Activated naive CD8-positive, alpha-beta T cell treated with anti-CD3 and anti-CD28 coated beads, Interleukin-2, amount 10 ng/mL, durations not matched to agents 7 days and 5 days (primary cell): ENCODE results near the gene IFT74. TPM values are rescaled to one million over a fixed set of nuclear protein-coding genes. Genes with fewer than 3 reads are reported as not detected.
"Not testable (repeated sequence)": the region's sequence is repeated elsewhere in the genome, so short reads cannot be mapped to it uniquely, and the experiment has no call there.

Experiments used
- ATAC-seq: fragments of 150-1000 bp; cut with Tn5 transposase; one replicate; pipeline ENCODE4 v1.10.0; 2021; ENCODE audit warnings: low read depth, moderate library complexity
- POLR2A ChIA-PET: fragments of 350-600 bp; sonication (Branson Sonifier 250); formaldehyde crosslinking; loops from one replicate; lab custom pipeline; 2021; ENCODE audit warnings: antibody characterized with exemption; lab: Charles Lee
- DNase-seq: peaks from one replicate; pipeline ENCODE4 v3.0.0; 2021
- H3K27ac Mint-ChIP-seq: one replicate; pipeline ENCODE4 v1.8.0; 2022; ENCODE audit warnings: mild to moderate bottlenecking, mixed read lengths
- H3K27me3 Mint-ChIP-seq: one replicate; pipeline ENCODE4 v1.8.0; 2022; ENCODE audit warnings: mild to moderate bottlenecking, moderate library complexity, mixed read lengths
- H3K36me3 Mint-ChIP-seq: one replicate; pipeline ENCODE4 v1.8.0; 2021; ENCODE audit warnings: mild to moderate bottlenecking, mixed read lengths
- H3K4me1 Mint-ChIP-seq: one replicate; pipeline ENCODE4 v1.8.0; 2021; ENCODE audit warnings: mixed read lengths
- H3K4me3 Mint-ChIP-seq: one replicate; pipeline ENCODE4 v1.8.0; 2022; ENCODE audit warnings: mild to moderate bottlenecking, moderate library complexity, mixed read lengths
- H3K9me3 Mint-ChIP-seq: one replicate; pipeline ENCODE4 v1.8.0; 2021; ENCODE audit warnings: mixed read lengths
- total RNA-seq, 2 experiments: library from RNA; stranded (reverse); gene quantifications; one replicate each; pipeline ENCODE4 v1.2.3, GENCODE V29; 2021

IFT74 gene
- total RNA-seq, 2 experiments from 2014 or later: 9.2 to 10.1 TPM

GRCh38 chr9:27059412-27059811, 103.2 kb downstream of the IFT74 start:
- POLR2A ChIA-PET: no interaction called here
- no peak for DNase-seq
- Mint-ChIP-seq H3K9me3 (no peaks in the 10 kb centered on the region), H3K27ac (no peak overlapping the region), H3K36me3 (no peaks in the 10 kb centered on the region), H3K27me3 (no peaks in the 10 kb centered on the region), H3K4me1 (no peaks in the 10 kb centered on the region), H3K4me3 (no peak overlapping the region)
- no peak for ATAC-seq

GRCh38 chr9:27059907-27060306, 103.7 kb downstream of the IFT74 start:
- no peak overlapping the region for H3K4me3 Mint-ChIP-seq
- POLR2A ChIA-PET: no interaction called here
- ATAC-seq: no peak
- no peaks in the 10 kb centered on the region for H3K27me3 Mint-ChIP-seq
- DNase-seq: no peak
- H3K4me1 Mint-ChIP-seq: no peaks in the 10 kb centered on the region
- H3K9me3 Mint-ChIP-seq: no peaks in the 10 kb centered on the region
- no peak overlapping the region for H3K27ac Mint-ChIP-seq
- H3K36me3 Mint-ChIP-seq: no peaks in the 10 kb centered on the region

- no peak overlapping the region for H3K4me3 Mint-ChIP-seq
- no peaks in the 10 kb centered on the region for H3K9me3 Mint-ChIP-seq
- POLR2A ChIA-PET: no interaction called here
- no peaks in the 10 kb centered on the region for H3K27me3 Mint-ChIP-seq
- no peak for DNase-seq
- no peak overlapping the region for H3K27ac Mint-ChIP-seq
- H3K36me3 Mint-ChIP-seq: no peaks in the 10 kb centered on the region
- ATAC-seq: no peak
- H3K4me1 Mint-ChIP-seq: no peaks in the 10 kb centered on the region
Observed at GRCh38 chr9:27065288-27065687, 109.1 kb downstream of the IFT74 start.

- no peaks in the 10 kb centered on the region for H3K4me1 Mint-ChIP-seq
- no peaks in the 10 kb centered on the region for H3K9me3 Mint-ChIP-seq
- H3K4me3 Mint-ChIP-seq: no peak overlapping the region
- no peaks in the 10 kb centered on the region for H3K36me3 Mint-ChIP-seq
- no peak overlapping the region for H3K27ac Mint-ChIP-seq
- no peaks in the 10 kb centered on the region for H3K27me3 Mint-ChIP-seq
- POLR2A ChIA-PET: no interaction called here
- DNase-seq (no peak), ATAC-seq (no peak)
Observed at GRCh38 chr9:27073841-27074728, 117.9 kb downstream of the IFT74 start.

- Mint-ChIP-seq H3K4me1 (no peaks in the 10 kb centered on the region), H3K4me3 (no peak overlapping the region), H3K9me3 (no peaks in the 10 kb centered on the region), H3K36me3 (no peaks in the 10 kb centered on the region), H3K27me3 (no peaks in the 10 kb centered on the region), H3K27ac (no peak overlapping the region)
- ATAC-seq (no peak), DNase-seq (no peak)
- POLR2A ChIA-PET: no interaction called here
Observed at GRCh38 chr9:27078685-27079084, 122.5 kb downstream of the IFT74 start.

- POLR2A ChIA-PET: no interaction called here
- no peaks in the 10 kb centered on the region for H3K9me3 Mint-ChIP-seq
- no peak for ATAC-seq
- no peak overlapping the region for H3K4me3 Mint-ChIP-seq
- H3K27me3 Mint-ChIP-seq: no peaks in the 10 kb centered on the region
- H3K27ac Mint-ChIP-seq: no peak overlapping the region
- no peak for DNase-seq
- no peaks in the 10 kb centered on the region for H3K4me1 Mint-ChIP-seq
- no peaks in the 10 kb centered on the region for H3K36me3 Mint-ChIP-seq
Observed at GRCh38 chr9:27085456-27085855, 129.2 kb downstream of the IFT74 start.

- POLR2A ChIA-PET: no interaction called here
- no peaks in the 10 kb centered on the region for H3K9me3 Mint-ChIP-seq
- no peak for ATAC-seq
- no peak for DNase-seq
- H3K36me3 Mint-ChIP-seq: no peaks in the 10 kb centered on the region
- H3K27me3 Mint-ChIP-seq: no peaks in the 10 kb centered on the region
- no peaks in the 10 kb centered on the region for H3K4me1 Mint-ChIP-seq
- no peak overlapping the region for H3K4me3 Mint-ChIP-seq
- H3K27ac Mint-ChIP-seq: no peak overlapping the region
Observed at GRCh38 chr9:27086818-27087680, 130.8 kb downstream of the IFT74 start.

GRCh38 chr9:27088981-27089380, 132.8 kb downstream of the IFT74 start:
- no peak overlapping the region for H3K27ac Mint-ChIP-seq
- peaks cover 7% of the 10 kb centered on the region for H3K4me1 Mint-ChIP-seq
- H3K27me3 Mint-ChIP-seq: no peaks in the 10 kb centered on the region
- POLR2A ChIA-PET: no interaction called here
- no peaks in the 10 kb centered on the region for H3K36me3 Mint-ChIP-seq
- ATAC-seq: no peak
- H3K9me3 Mint-ChIP-seq: no peaks in the 10 kb centered on the region
- DNase-seq: no peak
- no peak overlapping the region for H3K4me3 Mint-ChIP-seq

- Mint-ChIP-seq H3K27ac (no peak overlapping the region), H3K4me1 (peaks cover 7% of the 10 kb centered on the region), H3K36me3 (no peaks in the 10 kb centered on the region), H3K9me3 (no peaks in the 10 kb centered on the region), H3K27me3 (peaks cover 2% of the 10 kb centered on the region), H3K4me3 (no peak overlapping the region)
- no peak for DNase-seq
- POLR2A ChIA-PET: no interaction called here
- ATAC-seq: no peak
Observed at GRCh38 chr9:27089706-27090105, 133.5 kb downstream of the IFT74 start.

- DNase-seq (no peak), ATAC-seq (no peak)
- no peaks in the 10 kb centered on the region for H3K36me3 Mint-ChIP-seq
- no peak overlapping the region for H3K27ac Mint-ChIP-seq
- POLR2A ChIA-PET: no interaction called here
- peaks cover 7% of the 10 kb centered on the region for H3K4me1 Mint-ChIP-seq
- H3K9me3 Mint-ChIP-seq: no peaks in the 10 kb centered on the region
- H3K27me3 Mint-ChIP-seq: peaks cover 5% of the 10 kb centered on the region
- no peak overlapping the region for H3K4me3 Mint-ChIP-seq
Observed at GRCh38 chr9:27090231-27090630, 134.0 kb downstream of the IFT74 start.

GRCh38 chr9:27090711-27091110, 134.5 kb downstream of the IFT74 start:
- ATAC-seq (no peak), DNase-seq (no peak)
- Mint-ChIP-seq H3K36me3 (no peaks in the 10 kb centered on the region), H3K27ac (no peak overlapping the region), H3K9me3 (no peaks in the 10 kb centered on the region), H3K4me3 (no peak overlapping the region), H3K27me3 (peaks cover 5% of the 10 kb centered on the region), H3K4me1 (peaks cover 7% of the 10 kb centered on the region)
- POLR2A ChIA-PET: no interaction called here

GRCh38 chr9:27092496-27092895, 136.3 kb downstream of the IFT74 start:
- DNase-seq, H3K4me1 Mint-ChIP-seq, POLR2A ChIA-PET, H3K27me3 Mint-ChIP-seq, H3K27ac Mint-ChIP-seq, ATAC-seq, H3K9me3 Mint-ChIP-seq, H3K4me3 Mint-ChIP-seq, H3K36me3 Mint-ChIP-seq: not testable (repeated sequence)

- H3K27me3 Mint-ChIP-seq, DNase-seq, ATAC-seq, POLR2A ChIA-PET, H3K27ac Mint-ChIP-seq, H3K36me3 Mint-ChIP-seq, H3K4me1 Mint-ChIP-seq, H3K9me3 Mint-ChIP-seq: not testable (repeated sequence)
- peak overlapping the region; percentile 12 for H3K4me3 Mint-ChIP-seq
Observed at GRCh38 chr9:27093384-27094067, 137.3 kb downstream of the IFT74 start.
